Kidney (tissue), 22 donors: ENCODE measurements around the gene KCNH5. TPM values are rescaled to one million over a fixed set of nuclear protein-coding genes. Genes with fewer than 3 reads are reported as not detected.

Source experiments
- DNase-seq, 5 donors: peaks; one replicate each; pipeline ENCODE4 v3.0.0-alpha.2; 2013 to 2020
- FAIRE-seq: peaks from 2 replicates; lab custom pipeline; 2012; peaks lifted over from hg19 to GRCh38; lab: Jason Lieb, UNC
- H3K27ac ChIP-seq, 2 donors: one replicate each; pipeline ENCODE4 v1.7.0; 2013; ENCODE audit warnings: low read depth in 2 of 2, low read length in 2 of 2, inconsistent platforms in 1 of 2
- H3K27me3 ChIP-seq: one replicate; pipeline ENCODE4 v1.7.1; 2013; ENCODE audit warnings: low read length, inconsistent platforms; ENCODE audit not compliant: control insufficient read depth, insufficient read depth
- H3K36me3 ChIP-seq, 3 donors: one replicate each; pipeline versions ENCODE4 v1.7.0 to v1.7.1; 2013; ENCODE audit warnings: low read length in 3 of 3, control low read depth in 1 of 3, inconsistent platforms in 1 of 3; ENCODE audit not compliant: insufficient read depth in 3 of 3, control insufficient read depth in 2 of 3
- H3K4me1 ChIP-seq, 3 donors: one replicate each; pipeline versions ENCODE4 v1.7.0 to v1.7.1; 2013; ENCODE audit warnings: low read length in 3 of 3, inconsistent platforms in 1 of 3, low read depth in 1 of 3; ENCODE audit not compliant: control insufficient read depth in 2 of 3, insufficient read depth in 2 of 3
- H3K4me3 ChIP-seq, 3 donors: one replicate each; pipeline versions ENCODE4 v1.7.0 to v1.8.1; 2013; ENCODE audit warnings: low read length in 3 of 3, control low read depth in 1 of 3, inconsistent platforms in 1 of 3
- H3K9ac ChIP-seq, 3 donors: one replicate each; pipeline versions ENCODE4 v1.7.0 to v1.7.1; 2013; ENCODE audit warnings: low read length in 3 of 3, control low read depth in 1 of 3, inconsistent platforms in 1 of 3
- H3K9me3 ChIP-seq, 3 donors: one replicate each; pipeline versions ENCODE4 v1.7.0 to v1.7.1; 2013; ENCODE audit warnings: low read length in 3 of 3, control low read depth in 1 of 3, inconsistent platforms in 1 of 3; ENCODE audit not compliant: control insufficient read depth in 2 of 3, insufficient read depth in 1 of 3
- CTCF ChIP-seq: IDR thresholded peaks from 3 replicates; pipeline ENCODE4 v1.5.1; 2012; ENCODE audit warnings: mild to moderate bottlenecking, moderate library complexity, borderline replicate concordance; ENCODE audit not compliant: insufficient read depth; ENCODE audit errors: extremely low read depth
- intact Hi-C: fragments of 100-400 bp; cut with DNase I; formaldehyde crosslinking; loops from one replicate; pipeline ENCODE4 v1.11.1; 2022
- long read RNA-seq, 10 donors: library from polyadenylated mRNA in 1 of 10; unstranded in 1 of 10; transcript quantifications; one replicate each; pipeline ENCODE4 v2.0.0 and lab custom pipeline, GENCODE V29; 2021 to 2026
- polyA plus RNA-seq: library from polyadenylated mRNA; stranded (reverse); fragments of 350-450 nt; fragmentation: Illumina TruSeq; extraction: RNeasy Lipid Tissue Mini Kit (QIAGEN cat#74804); gene quantifications from one replicate; pipeline ENCODE4 v1.2.3, GENCODE V29; 2014; ENCODE audit warnings: low read depth, low replicate concordance; ENCODE audit not compliant: insufficient read depth
- total RNA-seq: library from RNA; stranded (reverse); fragmentation: NEBNext Ultra II Directional; extraction: Animal tissue kit (Norgen Biotek cat#: 25700); gene quantifications from one replicate; pipeline ENCODE4 v1.2.1, GENCODE V29; 2021
- donor health status: control.
- donor health status: control.
- donor health status: control.
- donor health status: control.
- donor health status: control.
- donor health status: DM: yes; HTN: yes; CAD: no.
- donor health status: Normal renal cell carcinoma (clear cell type).

KCNH5 gene, protein sequence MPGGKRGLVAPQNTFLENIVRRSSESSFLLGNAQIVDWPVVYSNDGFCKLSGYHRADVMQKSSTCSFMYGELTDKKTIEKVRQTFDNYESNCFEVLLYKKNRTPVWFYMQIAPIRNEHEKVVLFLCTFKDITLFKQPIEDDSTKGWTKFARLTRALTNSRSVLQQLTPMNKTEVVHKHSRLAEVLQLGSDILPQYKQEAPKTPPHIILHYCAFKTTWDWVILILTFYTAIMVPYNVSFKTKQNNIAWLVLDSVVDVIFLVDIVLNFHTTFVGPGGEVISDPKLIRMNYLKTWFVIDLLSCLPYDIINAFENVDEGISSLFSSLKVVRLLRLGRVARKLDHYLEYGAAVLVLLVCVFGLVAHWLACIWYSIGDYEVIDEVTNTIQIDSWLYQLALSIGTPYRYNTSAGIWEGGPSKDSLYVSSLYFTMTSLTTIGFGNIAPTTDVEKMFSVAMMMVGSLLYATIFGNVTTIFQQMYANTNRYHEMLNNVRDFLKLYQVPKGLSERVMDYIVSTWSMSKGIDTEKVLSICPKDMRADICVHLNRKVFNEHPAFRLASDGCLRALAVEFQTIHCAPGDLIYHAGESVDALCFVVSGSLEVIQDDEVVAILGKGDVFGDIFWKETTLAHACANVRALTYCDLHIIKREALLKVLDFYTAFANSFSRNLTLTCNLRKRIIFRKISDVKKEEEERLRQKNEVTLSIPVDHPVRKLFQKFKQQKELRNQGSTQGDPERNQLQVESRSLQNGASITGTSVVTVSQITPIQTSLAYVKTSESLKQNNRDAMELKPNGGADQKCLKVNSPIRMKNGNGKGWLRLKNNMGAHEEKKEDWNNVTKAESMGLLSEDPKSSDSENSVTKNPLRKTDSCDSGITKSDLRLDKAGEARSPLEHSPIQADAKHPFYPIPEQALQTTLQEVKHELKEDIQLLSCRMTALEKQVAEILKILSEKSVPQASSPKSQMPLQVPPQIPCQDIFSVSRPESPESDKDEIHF
- total RNA-seq (not detected), polyA plus RNA-seq (not detected)
- long read RNA-seq, donor 1, result 0 reads
- long read RNA-seq, donor 2, result 0 reads
- long read RNA-seq, donor 3, result 0 reads
- long read RNA-seq, donor 4, full-length matches to known transcripts, result 1 of 1 reads
- long read RNA-seq, donor 4, partial matches to known transcripts, result 0 of 1 reads
- long read RNA-seq, donor 4, other reads (novel, unspliced or antisense), result 0 of 1 reads
- long read RNA-seq, donor 5, result 0 reads
- long read RNA-seq, donor 6, result 0 reads
- long read RNA-seq, donor 7, result 0 reads
- long read RNA-seq, donor 8, result 0 reads
- long read RNA-seq, donor 9, result 0 reads
- long read RNA-seq, donor 10, result 0 reads

DNA sequence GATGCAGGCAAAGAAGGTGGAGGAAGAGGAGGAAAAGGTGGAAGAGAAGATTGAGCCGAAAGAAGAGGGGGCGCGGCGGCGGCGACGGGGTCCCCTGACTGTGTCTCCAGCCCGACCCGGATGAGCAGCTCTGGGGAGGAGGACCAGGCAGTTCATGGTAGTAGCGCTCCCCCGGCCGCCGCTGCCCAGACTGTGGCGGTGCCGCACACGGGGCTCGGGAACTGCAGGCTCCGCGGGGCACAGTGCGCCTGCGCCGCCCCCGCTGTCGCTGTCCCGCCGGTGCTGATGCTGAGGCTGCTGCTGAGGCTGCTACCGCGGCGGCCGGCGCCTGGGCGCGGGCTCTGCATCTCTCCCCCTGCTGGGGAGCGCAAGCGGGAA, at the start of gene KCNH5:
Gene KCNH5 (minus strand): TSS at position 225 of the 378 bp plus-strand sequence. CDS start 272 bp downstream, outside the sequence.
- Histone ChIP-seq H3K9me3 (no peaks in the 10 kb centered on the region), H3K27me3 (peaks cover 20% of the 10 kb centered on the region), H3K36me3 (no peaks in the 10 kb centered on the region), H3K4me1 (no peaks in the 10 kb centered on the region), H3K9ac (no peak within 1 kb of the TSS), H3K4me3 (no peak within 1 kb of the TSS), H3K27ac (no peak within 1 kb of the TSS)
- intact Hi-C loops, result no loop called here
- no peak for TF ChIP-seq CTCF
- DNase-seq, result peak in 3 of 5 donors; percentile 80 to 86 (median 85)
- no peak for FAIRE-seq

DNA sequence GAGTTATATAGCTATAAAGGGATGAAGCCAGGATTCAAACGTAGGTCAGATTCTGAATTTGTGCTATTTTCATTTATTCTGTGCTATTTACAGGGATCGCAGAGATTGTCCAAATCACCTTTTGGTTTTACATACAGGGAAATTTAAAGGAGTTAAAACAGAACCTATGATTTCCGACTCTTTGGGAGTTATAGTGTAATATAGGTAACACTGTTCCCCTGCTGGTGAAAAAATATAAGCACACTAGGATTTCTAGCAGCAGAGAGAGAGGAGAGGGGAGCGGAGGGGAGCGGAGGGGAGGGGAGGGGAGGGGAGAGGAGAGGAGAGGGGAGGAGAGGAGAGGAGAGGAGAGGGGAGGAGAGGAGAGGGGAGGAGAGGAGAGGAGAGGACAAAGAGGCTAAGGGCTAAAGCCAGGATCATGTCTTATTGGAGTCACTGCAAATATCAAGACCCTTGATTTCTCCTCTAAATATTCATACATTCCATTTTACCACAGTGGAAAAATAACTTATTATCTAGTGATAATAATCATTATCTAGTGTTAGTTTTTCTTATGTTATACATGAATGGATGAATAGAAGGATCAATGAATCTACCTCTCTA, 46.2 kb upstream of the KCNH5 start:
- H3K4me1 ChIP-seq, result no peaks in the 10 kb centered on the region
- H3K9me3 ChIP-seq, result no peaks in the 10 kb centered on the region
- no peak for DNase-seq
- H3K9ac ChIP-seq, result no peak overlapping the region
- intact Hi-C loops, result no loop called here
- H3K36me3 ChIP-seq, result no peaks in the 10 kb centered on the region
- FAIRE-seq, result no peak
- no peak overlapping the region for H3K4me3 ChIP-seq
- no peak overlapping the region for H3K27ac ChIP-seq
- H3K27me3 ChIP-seq, result no peaks in the 10 kb centered on the region
- TF ChIP-seq CTCF, result no peak

- FAIRE-seq (no peak), DNase-seq (no peak)
- Histone ChIP-seq H3K27me3 (no peaks in the 10 kb centered on the region), H3K27ac (no peak overlapping the region), H3K9ac (no peak overlapping the region), H3K4me3 (no peak overlapping the region), H3K36me3 (no peaks in the 10 kb centered on the region), H3K4me1 (no peaks in the 10 kb centered on the region), H3K9me3 (no peaks in the 10 kb centered on the region)
- intact Hi-C loops, result no loop called here
- TF ChIP-seq CTCF, result no peak
These were observed 43.6 kb upstream of the KCNH5 start for GRCh38 chr14:63088865-63089264.
